PC-3 (cell line): ENCODE data around the gene PPP2R5A.

ENCODE experiments used
- EZH2 ChIP-seq: fragments of 300-600 bp; sonication (generic); IDR thresholded peaks from one replicate; pipeline ENCODE4 v1.6.1; 2017; ENCODE audit warnings: antibody characterized with exemption, mild to moderate bottlenecking, low read length; ENCODE audit not compliant: unreplicated experiment
- EZH2phosphoT487 ChIP-seq: fragments of 300-600 bp; sonication (generic); IDR thresholded peaks from 2 replicates; pipeline ENCODE4 v1.6.1; 2018; ENCODE audit warnings: mild to moderate bottlenecking, antibody characterized with exemption, low read length, borderline replicate concordance
- TF ChIP-seq, protein P1 (sequence below): fragments of 300-600 bp; sonication (generic); conservative IDR thresholded peaks from 2 replicates; pipeline ENCODE4 v1.5.1; 2017; ENCODE audit warnings: antibody characterized with exemption, low read depth, mild to moderate bottlenecking, low read length

GRCh38 chr1:212244441-212244840, 40.8 kb upstream of the PPP2R5A start:
- TF ChIP-seq, protein P1, sequence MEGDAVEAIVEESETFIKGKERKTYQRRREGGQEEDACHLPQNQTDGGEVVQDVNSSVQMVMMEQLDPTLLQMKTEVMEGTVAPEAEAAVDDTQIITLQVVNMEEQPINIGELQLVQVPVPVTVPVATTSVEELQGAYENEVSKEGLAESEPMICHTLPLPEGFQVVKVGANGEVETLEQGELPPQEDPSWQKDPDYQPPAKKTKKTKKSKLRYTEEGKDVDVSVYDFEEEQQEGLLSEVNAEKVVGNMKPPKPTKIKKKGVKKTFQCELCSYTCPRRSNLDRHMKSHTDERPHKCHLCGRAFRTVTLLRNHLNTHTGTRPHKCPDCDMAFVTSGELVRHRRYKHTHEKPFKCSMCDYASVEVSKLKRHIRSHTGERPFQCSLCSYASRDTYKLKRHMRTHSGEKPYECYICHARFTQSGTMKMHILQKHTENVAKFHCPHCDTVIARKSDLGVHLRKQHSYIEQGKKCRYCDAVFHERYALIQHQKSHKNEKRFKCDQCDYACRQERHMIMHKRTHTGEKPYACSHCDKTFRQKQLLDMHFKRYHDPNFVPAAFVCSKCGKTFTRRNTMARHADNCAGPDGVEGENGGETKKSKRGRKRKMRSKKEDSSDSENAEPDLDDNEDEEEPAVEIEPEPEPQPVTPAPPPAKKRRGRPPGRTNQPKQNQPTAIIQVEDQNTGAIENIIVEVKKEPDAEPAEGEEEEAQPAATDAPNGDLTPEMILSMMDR = no peak
- TF ChIP-seq EZH2 (no peak), EZH2phosphoT487 (no peak)
